HepG2 (cell line): ENCODE measurements around the gene METTL26. TPM values are rescaled to one million over a fixed set of nuclear protein-coding genes. Genes with fewer than 3 reads are reported as not detected.

ENCODE experiments used
- ATF7 ChIP-seq, 2 experiments: fragments of 450-650 bp in 1 of 2; sonication (generic) in 1 of 2; formaldehyde crosslinking in 1 of 2; IDR thresholded peaks; 2 replicates each; pipeline versions ENCODE4 v1.4.0 to v1.6.1; 2016 to 2020; ENCODE audit warnings: antibody characterized with exemption in 1 of 2, mild to moderate bottlenecking in 1 of 2, missing genetic modification reagents in 1 of 2
- ATM ChIP-seq: fragments of 450-650 bp; IDR thresholded peaks from 2 replicates; pipeline ENCODE4 v1.7.1; 2017; ENCODE audit warnings: mild to moderate bottlenecking, borderline replicate concordance
- ETV6 ChIP-seq: sonication (generic); formaldehyde crosslinking; conservative IDR thresholded peaks from 2 replicates; pipeline ENCODE4 v1.4.0; 2020; ENCODE audit warnings: missing genetic modification reagents
- KAT2B ChIP-seq: fragments of 150-350 bp; IDR thresholded peaks from 2 replicates; pipeline ENCODE4 v1.6.1; 2014; ENCODE audit warnings: low read depth, low read length, borderline replicate concordance
- KLF13 ChIP-seq: sonication (generic); formaldehyde crosslinking; IDR thresholded peaks from 2 replicates; pipeline ENCODE4 v1.4.0; 2020; ENCODE audit warnings: mild to moderate bottlenecking, missing genetic modification reagents
- PAF1 ChIP-seq: IDR thresholded peaks from 2 replicates; pipeline ENCODE4 v1.6.1; 2016; ENCODE audit warnings: missing genetic modification reagents, missing compliant biosample characterization
- ZFP36L1 ChIP-seq: sonication (generic); formaldehyde crosslinking; IDR thresholded peaks from 2 replicates; pipeline ENCODE4 v1.8.0; 2022; ENCODE audit warnings: mild to moderate bottlenecking, missing genetic modification reagents, moderate library complexity
- ZMYM3 ChIP-seq: sonication (generic); formaldehyde crosslinking; IDR thresholded peaks from 2 replicates; pipeline ENCODE4 v1.5.1; 2020; ENCODE audit warnings: mild to moderate bottlenecking, missing genetic modification reagents
- ZNF343 ChIP-seq: sonication (generic); formaldehyde crosslinking; IDR thresholded peaks from 2 replicates; pipeline ENCODE4 v1.4.0; 2020; ENCODE audit warnings: mild to moderate bottlenecking, missing genetic modification reagents
- polyA plus RNA-seq, 8 experiments: library from polyadenylated mRNA; depleted of rRNA in 3 of 8; stranded (reverse) in 7 of 8; unstranded in 1 of 8; fragments of >200 nt; fragmentation: Illumina TruSeq in 4 of 8; extraction: Trizol in 4 of 8; gene quantifications; 2 replicates each; pipeline versions ENCODE4 v1.2.1 to v1.2.3, GENCODE V29; 2011 to 2016; ENCODE audit warnings: low read depth in 4 of 8, missing spikeins in 1 of 8, mixed read lengths in 1 of 8; ENCODE audit not compliant: insufficient read depth in 1 of 8
- total RNA-seq, 5 experiments: library from RNA; depleted of rRNA; stranded (reverse); fragments of >200 nt; fragmentation: Illumina TruSeq; extraction: Trizol; gene quantifications; 2 replicates each; pipeline ENCODE4 v1.2.3, GENCODE V29; 2016; ENCODE audit warnings: low read depth in 1 of 5
- TF ChIP-seq, protein P1 (sequence below): sonication (generic); formaldehyde crosslinking; IDR thresholded peaks from 2 replicates; pipeline ENCODE4 v1.5.1; 2020; ENCODE audit warnings: mild to moderate bottlenecking, missing genetic modification reagents, borderline replicate concordance
- TF ChIP-seq, protein P2 (sequence below): sonication (generic); formaldehyde crosslinking; IDR thresholded peaks from 2 replicates; pipeline ENCODE4 v1.5.0; 2020; ENCODE audit warnings: mild to moderate bottlenecking, missing genetic modification reagents, moderate library complexity
- TF ChIP-seq, protein P3 (sequence below): IDR thresholded peaks from 2 replicates; pipeline ENCODE4 v1.6.1; 2016
- TF ChIP-seq, protein P4 (sequence below), 2 experiments: sonication (generic) in 1 of 2; formaldehyde crosslinking in 1 of 2; IDR thresholded peaks; 2 replicates each; pipeline versions ENCODE4 v1.6.1 to v1.9.0; 2014 to 2022; ENCODE audit warnings: antibody characterized with exemption in 1 of 2, borderline replicate concordance in 1 of 2, inconsistent platforms in 1 of 2, low read depth in 1 of 2, missing genetic modification reagents in 1 of 2

Gene METTL26
- total and polyA plus RNA-seq, 2 of the 13 experiments (the other 11 are each of a cell fraction or from before 2014, with no cell fraction given) = 65.5 to 70.1 TPM

DNA sequence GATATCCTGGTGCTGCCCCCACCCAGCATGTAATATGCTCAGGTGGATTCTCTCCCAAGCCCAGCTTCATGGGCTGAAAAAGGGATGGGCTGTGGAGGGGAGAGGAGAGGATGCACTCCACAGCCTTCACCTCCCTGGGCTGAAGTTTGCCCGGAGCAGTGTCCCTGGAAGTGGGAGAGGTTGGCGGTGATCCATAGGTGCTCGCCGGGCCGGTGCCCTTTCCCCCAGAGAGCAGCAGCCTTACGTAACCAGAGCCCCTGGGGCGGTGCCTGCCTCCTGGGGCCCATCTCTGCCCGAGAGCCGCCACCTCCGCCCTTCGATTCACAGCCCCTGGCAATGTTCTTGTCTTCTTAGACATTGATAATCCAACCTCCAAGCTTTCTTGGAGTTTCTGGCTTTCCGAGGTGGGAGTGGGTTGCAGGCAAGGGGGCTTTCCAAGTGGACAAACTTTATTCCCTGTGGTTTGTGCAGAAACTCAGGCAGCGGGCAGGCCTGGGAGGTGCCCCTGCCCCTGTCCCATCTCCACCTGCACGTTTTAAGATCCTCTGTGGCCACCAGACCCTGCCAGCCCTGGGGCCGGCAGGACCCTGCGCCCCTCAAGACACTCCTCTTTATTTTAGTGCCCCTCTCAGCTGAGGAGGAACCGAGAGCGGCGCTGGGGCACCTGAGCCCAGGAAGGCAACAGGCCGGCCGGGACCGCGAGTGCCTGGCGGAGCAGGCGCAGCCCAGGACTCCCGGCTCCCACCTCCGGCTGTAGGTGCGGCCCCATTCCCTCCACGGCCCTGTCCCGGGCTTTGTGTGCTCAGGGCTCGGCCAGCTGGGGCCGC lies 10.0 kb upstream of the METTL26 start (continued):
- TF ChIP-seq ZFP36L1 = no peak
- TF ChIP-seq, protein P1, sequence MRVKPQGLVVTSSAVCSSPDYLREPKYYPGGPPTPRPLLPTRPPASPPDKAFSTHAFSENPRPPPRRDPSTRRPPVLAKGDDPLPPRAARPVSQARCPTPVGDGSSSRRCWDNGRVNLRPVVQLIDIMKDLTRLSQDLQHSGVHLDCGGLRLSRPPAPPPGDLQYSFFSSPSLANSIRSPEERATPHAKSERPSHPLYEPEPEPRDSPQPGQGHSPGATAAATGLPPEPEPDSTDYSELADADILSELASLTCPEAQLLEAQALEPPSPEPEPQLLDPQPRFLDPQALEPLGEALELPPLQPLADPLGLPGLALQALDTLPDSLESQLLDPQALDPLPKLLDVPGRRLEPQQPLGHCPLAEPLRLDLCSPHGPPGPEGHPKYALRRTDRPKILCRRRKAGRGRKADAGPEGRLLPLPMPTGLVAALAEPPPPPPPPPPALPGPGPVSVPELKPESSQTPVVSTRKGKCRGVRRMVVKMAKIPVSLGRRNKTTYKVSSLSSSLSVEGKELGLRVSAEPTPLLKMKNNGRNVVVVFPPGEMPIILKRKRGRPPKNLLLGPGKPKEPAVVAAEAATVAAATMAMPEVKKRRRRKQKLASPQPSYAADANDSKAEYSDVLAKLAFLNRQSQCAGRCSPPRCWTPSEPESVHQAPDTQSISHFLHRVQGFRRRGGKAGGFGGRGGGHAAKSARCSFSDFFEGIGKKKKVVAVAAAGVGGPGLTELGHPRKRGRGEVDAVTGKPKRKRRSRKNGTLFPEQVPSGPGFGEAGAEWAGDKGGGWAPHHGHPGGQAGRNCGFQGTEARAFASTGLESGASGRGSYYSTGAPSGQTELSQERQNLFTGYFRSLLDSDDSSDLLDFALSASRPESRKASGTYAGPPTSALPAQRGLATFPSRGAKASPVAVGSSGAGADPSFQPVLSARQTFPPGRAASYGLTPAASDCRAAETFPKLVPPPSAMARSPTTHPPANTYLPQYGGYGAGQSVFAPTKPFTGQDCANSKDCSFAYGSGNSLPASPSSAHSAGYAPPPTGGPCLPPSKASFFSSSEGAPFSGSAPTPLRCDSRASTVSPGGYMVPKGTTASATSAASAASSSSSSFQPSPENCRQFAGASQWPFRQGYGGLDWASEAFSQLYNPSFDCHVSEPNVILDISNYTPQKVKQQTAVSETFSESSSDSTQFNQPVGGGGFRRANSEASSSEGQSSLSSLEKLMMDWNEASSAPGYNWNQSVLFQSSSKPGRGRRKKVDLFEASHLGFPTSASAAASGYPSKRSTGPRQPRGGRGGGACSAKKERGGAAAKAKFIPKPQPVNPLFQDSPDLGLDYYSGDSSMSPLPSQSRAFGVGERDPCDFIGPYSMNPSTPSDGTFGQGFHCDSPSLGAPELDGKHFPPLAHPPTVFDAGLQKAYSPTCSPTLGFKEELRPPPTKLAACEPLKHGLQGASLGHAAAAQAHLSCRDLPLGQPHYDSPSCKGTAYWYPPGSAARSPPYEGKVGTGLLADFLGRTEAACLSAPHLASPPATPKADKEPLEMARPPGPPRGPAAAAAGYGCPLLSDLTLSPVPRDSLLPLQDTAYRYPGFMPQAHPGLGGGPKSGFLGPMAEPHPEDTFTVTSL (CRISPR knock-in tag) = no peak
- no peak for TF ChIP-seq ETV6 (CRISPR knock-in tag)
- TF ChIP-seq PAF1 (CRISPR knock-in tag) = no peak
- TF ChIP-seq, protein P2, sequence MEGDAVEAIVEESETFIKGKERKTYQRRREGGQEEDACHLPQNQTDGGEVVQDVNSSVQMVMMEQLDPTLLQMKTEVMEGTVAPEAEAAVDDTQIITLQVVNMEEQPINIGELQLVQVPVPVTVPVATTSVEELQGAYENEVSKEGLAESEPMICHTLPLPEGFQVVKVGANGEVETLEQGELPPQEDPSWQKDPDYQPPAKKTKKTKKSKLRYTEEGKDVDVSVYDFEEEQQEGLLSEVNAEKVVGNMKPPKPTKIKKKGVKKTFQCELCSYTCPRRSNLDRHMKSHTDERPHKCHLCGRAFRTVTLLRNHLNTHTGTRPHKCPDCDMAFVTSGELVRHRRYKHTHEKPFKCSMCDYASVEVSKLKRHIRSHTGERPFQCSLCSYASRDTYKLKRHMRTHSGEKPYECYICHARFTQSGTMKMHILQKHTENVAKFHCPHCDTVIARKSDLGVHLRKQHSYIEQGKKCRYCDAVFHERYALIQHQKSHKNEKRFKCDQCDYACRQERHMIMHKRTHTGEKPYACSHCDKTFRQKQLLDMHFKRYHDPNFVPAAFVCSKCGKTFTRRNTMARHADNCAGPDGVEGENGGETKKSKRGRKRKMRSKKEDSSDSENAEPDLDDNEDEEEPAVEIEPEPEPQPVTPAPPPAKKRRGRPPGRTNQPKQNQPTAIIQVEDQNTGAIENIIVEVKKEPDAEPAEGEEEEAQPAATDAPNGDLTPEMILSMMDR (CRISPR knock-in tag) = no peak; the same call in 1 of the 2 replicates
- TF ChIP-seq, protein P3, sequence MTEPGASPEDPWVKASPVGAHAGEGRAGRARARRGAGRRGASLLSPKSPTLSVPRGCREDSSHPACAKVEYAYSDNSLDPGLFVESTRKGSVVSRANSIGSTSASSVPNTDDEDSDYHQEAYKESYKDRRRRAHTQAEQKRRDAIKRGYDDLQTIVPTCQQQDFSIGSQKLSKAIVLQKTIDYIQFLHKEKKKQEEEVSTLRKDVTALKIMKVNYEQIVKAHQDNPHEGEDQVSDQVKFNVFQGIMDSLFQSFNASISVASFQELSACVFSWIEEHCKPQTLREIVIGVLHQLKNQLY (CRISPR knock-in tag) = peak; percentile 41; the same call in 1 of the 2 replicates
- TF ChIP-seq, protein P4, sequence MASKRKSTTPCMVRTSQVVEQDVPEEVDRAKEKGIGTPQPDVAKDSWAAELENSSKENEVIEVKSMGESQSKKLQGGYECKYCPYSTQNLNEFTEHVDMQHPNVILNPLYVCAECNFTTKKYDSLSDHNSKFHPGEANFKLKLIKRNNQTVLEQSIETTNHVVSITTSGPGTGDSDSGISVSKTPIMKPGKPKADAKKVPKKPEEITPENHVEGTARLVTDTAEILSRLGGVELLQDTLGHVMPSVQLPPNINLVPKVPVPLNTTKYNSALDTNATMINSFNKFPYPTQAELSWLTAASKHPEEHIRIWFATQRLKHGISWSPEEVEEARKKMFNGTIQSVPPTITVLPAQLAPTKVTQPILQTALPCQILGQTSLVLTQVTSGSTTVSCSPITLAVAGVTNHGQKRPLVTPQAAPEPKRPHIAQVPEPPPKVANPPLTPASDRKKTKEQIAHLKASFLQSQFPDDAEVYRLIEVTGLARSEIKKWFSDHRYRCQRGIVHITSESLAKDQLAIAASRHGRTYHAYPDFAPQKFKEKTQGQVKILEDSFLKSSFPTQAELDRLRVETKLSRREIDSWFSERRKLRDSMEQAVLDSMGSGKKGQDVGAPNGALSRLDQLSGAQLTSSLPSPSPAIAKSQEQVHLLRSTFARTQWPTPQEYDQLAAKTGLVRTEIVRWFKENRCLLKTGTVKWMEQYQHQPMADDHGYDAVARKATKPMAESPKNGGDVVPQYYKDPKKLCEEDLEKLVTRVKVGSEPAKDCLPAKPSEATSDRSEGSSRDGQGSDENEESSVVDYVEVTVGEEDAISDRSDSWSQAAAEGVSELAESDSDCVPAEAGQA (IDR thresholded peaks at IDR 0.05; ENCODE audit: low read depth) = no peak
- TF ChIP-seq, protein P4 (CRISPR knock-in tag; IDR thresholded peaks at IDR 0.05; ENCODE audit: borderline replicate concordance) = no peak
- no peak for TF ChIP-seq ATM
- TF ChIP-seq ATF7 (IDR thresholded peaks at IDR 0.05) = no peak
- no peak for TF ChIP-seq ATF7 (CRISPR knock-in tag; IDR thresholded peaks at IDR 0.05)
- TF ChIP-seq KAT2B = no peak
- no peak for TF ChIP-seq KLF13
- TF ChIP-seq ZNF343 (CRISPR knock-in tag) = no peak
- 0 out of 2 replicates have a peak, but pooled peaks have one; percentile 29 for TF ChIP-seq ZMYM3
